Activated T-cell treated with anti-CD3 and anti-CD28 coated beads, Interleukin-2, amount 50 U/mL, for 24 hours (primary cell): ENCODE measurements around the gene TIE1.

Experiments used
- DNase-seq: peaks from one replicate; pipeline ENCODE4 v3.0.0-alpha.2; 2020
- H3K27ac Mint-ChIP-seq: 2 replicates; pipeline ENCODE4 v1.8.0; 2020; ENCODE audit warnings: mild to moderate bottlenecking, mixed read lengths
- H3K27me3 Mint-ChIP-seq: 2 replicates; pipeline ENCODE4 v1.8.0; 2020; ENCODE audit warnings: mixed read lengths
- H3K36me3 Mint-ChIP-seq: 2 replicates; pipeline ENCODE4 v1.8.0; 2020; ENCODE audit warnings: low read depth, mixed read lengths
- H3K4me1 Mint-ChIP-seq: 2 replicates; pipeline ENCODE4 v1.8.0; 2020; ENCODE audit warnings: low read depth, mixed read lengths
- H3K4me3 Mint-ChIP-seq: 2 replicates; pipeline ENCODE4 v1.8.0; 2020; ENCODE audit warnings: mild to moderate bottlenecking, moderate library complexity, mixed read lengths
- H3K9me3 Mint-ChIP-seq: 2 replicates; pipeline ENCODE4 v1.8.0; 2020; ENCODE audit warnings: mixed read lengths

TIE1 gene

DNA sequence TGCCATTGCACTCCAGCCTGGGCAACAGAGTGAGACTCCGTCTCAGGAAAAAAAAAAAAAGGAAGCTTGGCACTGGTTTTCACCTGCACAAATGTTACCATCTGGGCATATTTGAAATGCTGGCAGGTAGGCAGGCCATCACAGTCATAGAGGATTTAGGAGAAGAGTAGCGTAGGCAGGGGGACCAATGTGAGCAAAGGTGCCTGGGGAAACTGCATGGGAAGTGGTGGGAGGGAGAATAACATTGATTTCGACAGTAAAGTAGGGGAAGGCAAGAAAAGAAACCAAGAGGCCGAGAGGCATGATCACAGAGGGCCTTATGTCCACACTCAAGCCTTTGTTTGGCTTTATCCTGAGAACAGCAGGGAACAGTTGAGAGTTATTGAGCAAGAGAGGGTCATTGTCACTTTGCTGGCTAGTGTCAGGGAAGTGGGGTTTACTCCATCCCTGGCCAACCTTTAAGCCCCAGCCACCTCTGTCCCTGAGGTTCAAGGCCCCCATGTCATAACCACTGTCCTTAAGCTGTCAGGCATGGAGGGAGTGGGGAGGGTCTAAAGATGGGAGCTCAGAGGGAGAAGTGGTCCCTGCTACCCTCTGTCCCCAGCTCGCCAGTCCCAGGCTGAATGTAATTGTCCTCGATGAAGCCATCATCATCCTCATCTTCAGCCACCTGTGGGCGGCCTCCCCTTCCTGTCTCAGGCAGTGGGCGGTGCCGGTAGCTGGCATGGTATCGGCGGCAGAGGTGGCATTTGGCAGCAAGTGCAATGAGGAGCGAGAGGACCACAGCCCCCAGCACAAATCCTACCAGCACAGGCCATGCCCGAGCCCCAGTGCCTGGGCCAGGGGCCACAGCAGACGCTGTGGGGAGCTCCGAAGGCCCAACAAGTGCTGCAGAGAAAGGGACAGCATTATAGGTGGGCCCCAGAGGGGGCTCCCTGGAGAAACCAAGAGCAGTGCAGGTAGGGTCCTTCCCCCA, 18.3 kb upstream of the TIE1 start:
- peaks cover 2% of the 10 kb centered on the region for H3K27me3 Mint-ChIP-seq

GRCh38 chr1:43284065-43284464, 16.7 kb upstream of the TIE1 start:
- Mint-ChIP-seq H3K4me1 (no peaks in the 10 kb centered on the region), H3K4me3 (no peak overlapping the region), H3K27me3 (peaks cover 2% of the 10 kb centered on the region), H3K27ac (no peak overlapping the region), H3K36me3 (no peaks in the 10 kb centered on the region), H3K9me3 (no peaks in the 10 kb centered on the region)
- no peak for DNase-seq

More for the DNA sequence above, 18.3 kb upstream of the TIE1 start:
- DNase-seq, result no peak
- Mint-ChIP-seq H3K36me3 (no peaks in the 10 kb centered on the region), H3K27ac (no peak overlapping the region), H3K4me1 (no peaks in the 10 kb centered on the region), H3K9me3 (no peaks in the 10 kb centered on the region), H3K4me3 (no peak overlapping the region)

DNA sequence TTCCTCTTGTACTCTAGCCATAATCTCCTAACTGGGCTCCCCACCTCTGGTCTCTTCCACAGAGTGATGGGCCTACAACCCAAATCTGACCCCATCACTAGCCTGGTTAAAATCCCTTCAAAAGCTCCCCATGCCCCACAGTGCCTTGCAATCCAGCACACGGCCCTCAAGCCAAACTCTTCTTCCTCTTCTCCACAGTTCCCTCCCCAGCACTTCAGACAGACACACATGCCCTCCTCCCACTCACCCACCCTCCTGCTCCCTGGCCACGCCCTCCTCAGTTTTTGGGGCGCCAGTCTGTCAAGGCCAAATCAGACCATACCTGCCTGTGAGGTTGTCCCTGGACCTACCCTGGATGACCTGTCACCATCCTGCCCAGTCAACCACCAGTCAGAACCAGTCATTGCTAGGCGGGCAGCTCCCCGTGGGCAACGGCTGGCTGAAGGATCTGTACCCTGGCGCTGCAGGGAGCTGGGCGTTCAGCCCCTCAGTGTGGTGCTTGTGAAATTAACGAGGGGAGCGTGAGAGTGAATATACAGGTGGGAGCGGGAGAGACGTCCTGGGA, 16.2 kb upstream of the TIE1 start:
- Mint-ChIP-seq H3K36me3 (no peaks in the 10 kb centered on the region), H3K27me3 (peaks cover 2% of the 10 kb centered on the region), H3K4me3 (no peak overlapping the region), H3K27ac (no peak overlapping the region), H3K9me3 (no peaks in the 10 kb centered on the region), H3K4me1 (no peaks in the 10 kb centered on the region)
- DNase-seq, result no peak

DNA sequence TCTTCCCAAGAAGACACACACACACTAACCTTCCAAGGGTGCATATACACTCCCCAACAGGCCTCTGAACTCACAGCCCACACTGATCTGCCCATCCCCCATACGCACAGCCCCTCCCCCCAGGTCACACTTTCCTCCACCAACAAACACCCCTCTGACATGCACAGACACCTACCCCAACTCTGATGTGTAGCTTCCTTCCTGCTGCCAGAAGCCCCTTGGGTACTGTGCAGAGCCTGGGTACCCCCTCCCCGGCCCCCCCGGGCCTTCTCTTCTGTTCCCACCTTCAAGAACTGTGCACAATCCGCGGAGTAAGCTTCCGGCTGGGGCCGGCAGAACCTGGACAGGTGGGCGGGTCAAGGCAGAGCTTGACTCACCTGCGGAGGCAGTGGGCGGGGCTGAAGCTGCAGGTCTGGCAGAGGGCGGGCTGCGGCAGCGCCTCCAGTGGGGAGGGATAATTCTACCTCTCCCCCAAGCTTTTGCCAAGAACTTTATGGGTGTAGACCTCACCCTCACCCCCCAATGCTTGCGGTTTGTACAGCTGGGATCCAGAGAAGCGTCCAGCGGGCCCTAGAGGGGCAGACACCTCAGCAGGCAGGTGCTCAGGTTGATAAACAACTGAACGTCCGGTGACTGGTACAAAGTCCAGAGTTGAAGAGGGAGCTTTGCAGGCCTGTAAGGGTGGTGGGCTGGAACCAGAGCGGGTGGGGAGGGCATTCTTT, 15.4 kb upstream of the TIE1 start, which contains the start of gene C1orf210:
Gene C1orf210, minus strand, starts transcription at position 313 of the 722 bp plus-strand sequence. CDS start 2,311 bp downstream, outside the sequence.
- no peak for DNase-seq
- no peaks in the 10 kb centered on the region for H3K27me3 Mint-ChIP-seq

DNA sequence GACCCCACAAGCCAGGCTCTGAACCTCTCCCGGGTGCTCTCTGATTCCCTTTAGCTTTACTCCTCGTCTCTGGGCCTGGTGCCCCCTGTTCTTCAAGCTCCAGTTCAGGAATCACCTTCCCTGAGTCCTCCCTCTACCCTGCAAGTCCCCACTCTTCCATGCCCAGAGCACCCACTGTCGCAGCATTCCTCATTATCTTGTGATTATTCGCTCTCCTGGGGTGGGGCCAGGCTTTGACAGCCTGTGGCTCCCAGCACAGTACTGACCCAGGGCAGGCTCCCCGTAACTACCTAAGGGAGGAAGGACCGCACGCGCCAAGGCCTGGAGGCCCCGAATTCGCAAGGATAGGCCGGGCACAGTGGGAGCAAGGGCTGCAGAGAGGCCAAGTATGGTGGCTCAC, 14.7 kb upstream of the TIE1 start:
- Mint-ChIP-seq H3K4me3 (no peak overlapping the region), H3K36me3 (no peaks in the 10 kb centered on the region), H3K4me1 (no peaks in the 10 kb centered on the region), H3K27ac (no peak overlapping the region), H3K27me3 (no peaks in the 10 kb centered on the region), H3K9me3 (no peaks in the 10 kb centered on the region)
- DNase-seq, result no peak

More for the DNA sequence above, 15.4 kb upstream of the TIE1 start, which contains the start of gene C1orf210:
- Mint-ChIP-seq H3K4me1 (no peaks in the 10 kb centered on the region), H3K36me3 (no peaks in the 10 kb centered on the region), H3K27ac (no peak within 1 kb of the TSS), H3K4me3 (no peak within 1 kb of the TSS), H3K9me3 (no peaks in the 10 kb centered on the region)

- Mint-ChIP-seq H3K27me3 (no peaks in the 10 kb centered on the region), H3K4me1 (no peaks in the 10 kb centered on the region), H3K27ac (no peak overlapping the region), H3K36me3 (no peaks in the 10 kb centered on the region), H3K4me3 (no peak overlapping the region), H3K9me3 (no peaks in the 10 kb centered on the region)
- no peak for DNase-seq
Measured at GRCh38 chr1:43286533-43286932, 14.2 kb upstream of the TIE1 start.

- H3K4me1 Mint-ChIP-seq, result no peaks in the 10 kb centered on the region
- H3K27me3 Mint-ChIP-seq, result no peaks in the 10 kb centered on the region
- no peak overlapping the region for H3K4me3 Mint-ChIP-seq
- no peak overlapping the region for H3K27ac Mint-ChIP-seq
- H3K9me3 Mint-ChIP-seq, result no peaks in the 10 kb centered on the region
- no peak for DNase-seq
- no peaks in the 10 kb centered on the region for H3K36me3 Mint-ChIP-seq
Measured at GRCh38 chr1:43288058-43288784, 12.6 kb upstream of the TIE1 start.

- no peak for DNase-seq
- H3K4me3 Mint-ChIP-seq, result no peak overlapping the region
- H3K27me3 Mint-ChIP-seq, result no peaks in the 10 kb centered on the region
- H3K27ac Mint-ChIP-seq, result no peak overlapping the region
- H3K4me1 Mint-ChIP-seq, result no peaks in the 10 kb centered on the region
- H3K36me3 Mint-ChIP-seq, result no peaks in the 10 kb centered on the region
- no peaks in the 10 kb centered on the region for H3K9me3 Mint-ChIP-seq
Measured at GRCh38 chr1:43288785-43289706, 11.7 kb upstream of the TIE1 start.

- no peaks in the 10 kb centered on the region for H3K36me3 Mint-ChIP-seq
- no peaks in the 10 kb centered on the region for H3K9me3 Mint-ChIP-seq
- DNase-seq, result no peak
Measured at GRCh38 chr1:43292216-43292615, 8.6 kb upstream of the TIE1 start.

GRCh38 chr1:43292679-43293078, 8.1 kb upstream of the TIE1 start:
- Mint-ChIP-seq H3K9me3 (no peaks in the 10 kb centered on the region), H3K36me3 (no peaks in the 10 kb centered on the region), H3K4me1 (peaks cover 22% of the 10 kb centered on the region), H3K4me3 (no peak overlapping the region), H3K27me3 (no peaks in the 10 kb centered on the region), H3K27ac (no peak overlapping the region)
- DNase-seq, result no peak

More at GRCh38 chr1:43292216-43292615, 8.6 kb upstream of the TIE1 start:
- H3K4me3 Mint-ChIP-seq, result no peak overlapping the region
- no peaks in the 10 kb centered on the region for H3K27me3 Mint-ChIP-seq
- no peak overlapping the region for H3K27ac Mint-ChIP-seq
- H3K4me1 Mint-ChIP-seq, result peaks cover 22% of the 10 kb centered on the region

DNA sequence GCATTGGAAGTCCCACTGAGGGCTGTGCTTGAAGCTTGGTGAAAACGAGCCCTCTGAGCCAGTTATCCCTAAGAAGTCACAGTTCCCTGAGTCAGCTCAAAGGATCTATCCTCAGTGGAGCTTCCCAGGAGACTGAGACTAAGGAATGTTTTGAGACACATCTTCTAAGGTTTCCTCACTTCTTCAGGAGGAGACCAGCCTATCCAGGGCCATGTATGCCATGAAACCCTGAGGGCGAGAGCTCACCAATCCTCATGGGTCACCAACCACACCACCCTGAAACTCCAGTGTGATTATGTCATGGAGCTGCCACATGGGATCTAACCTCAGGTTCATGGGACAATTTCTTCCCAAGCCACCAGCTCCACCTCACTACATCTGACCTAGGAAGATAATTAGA, 7.6 kb upstream of the TIE1 start:
- DNase-seq, result no peak
- no peak overlapping the region for H3K27ac Mint-ChIP-seq

DNA sequence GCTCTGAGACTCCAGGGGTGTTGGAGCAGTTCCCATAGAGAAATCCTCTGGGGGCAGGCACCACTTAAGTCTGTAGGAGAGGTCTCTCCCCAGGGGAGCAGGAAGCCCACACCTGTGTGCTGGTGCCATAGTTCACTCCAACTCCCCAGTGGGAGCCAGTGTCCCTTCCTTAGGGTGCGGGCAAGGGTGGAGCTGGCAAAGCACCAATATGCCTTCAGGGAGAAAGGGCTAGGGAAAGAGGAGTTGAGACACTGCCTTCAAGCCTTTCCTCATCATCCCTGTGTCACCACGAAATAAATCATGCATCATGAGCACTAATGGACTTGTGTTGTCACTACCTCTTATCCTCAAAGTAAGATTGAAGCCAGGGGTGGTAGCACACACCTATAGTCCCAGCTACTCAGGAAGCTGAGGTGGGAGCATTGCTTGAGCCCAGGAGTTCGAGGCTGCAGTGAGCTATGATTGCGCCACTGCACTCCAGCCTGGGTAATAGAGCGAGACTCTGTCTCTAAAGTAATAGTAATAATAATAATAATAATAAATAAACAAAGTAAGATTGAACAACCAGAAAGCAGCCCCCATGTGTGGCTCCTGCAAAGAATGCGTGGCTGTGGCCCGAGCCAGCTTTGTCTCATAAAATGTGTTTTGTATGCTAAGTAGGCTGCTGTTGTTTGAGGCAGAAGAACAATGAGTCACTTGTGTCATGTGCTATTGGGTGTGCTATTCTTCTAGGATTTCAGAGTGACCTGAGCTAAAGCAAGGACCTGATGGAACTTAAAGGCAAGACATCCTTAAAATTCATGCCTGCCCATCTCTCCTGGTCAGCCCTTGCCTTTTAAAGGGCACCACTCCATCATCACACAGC, 6.7 kb upstream of the TIE1 start:
- no peaks in the 10 kb centered on the region for H3K27me3 Mint-ChIP-seq
- no peaks in the 10 kb centered on the region for H3K9me3 Mint-ChIP-seq
- no peak for DNase-seq
- H3K36me3 Mint-ChIP-seq, result no peaks in the 10 kb centered on the region
- peaks cover 22% of the 10 kb centered on the region for H3K4me1 Mint-ChIP-seq
- no peak overlapping the region for H3K27ac Mint-ChIP-seq
- H3K4me3 Mint-ChIP-seq, result no peak overlapping the region

More for the DNA sequence above, 7.6 kb upstream of the TIE1 start:
- no peaks in the 10 kb centered on the region for H3K36me3 Mint-ChIP-seq
- peaks cover 22% of the 10 kb centered on the region for H3K4me1 Mint-ChIP-seq
- no peak overlapping the region for H3K4me3 Mint-ChIP-seq
- no peaks in the 10 kb centered on the region for H3K27me3 Mint-ChIP-seq
- no peaks in the 10 kb centered on the region for H3K9me3 Mint-ChIP-seq

- peaks cover 22% of the 10 kb centered on the region for H3K4me1 Mint-ChIP-seq
- H3K36me3 Mint-ChIP-seq, result no peaks in the 10 kb centered on the region
- peak overlapping the region; percentile 37 for H3K27ac Mint-ChIP-seq
- H3K27me3 Mint-ChIP-seq, result no peaks in the 10 kb centered on the region
- H3K9me3 Mint-ChIP-seq, result no peaks in the 10 kb centered on the region
- no peak overlapping the region for H3K4me3 Mint-ChIP-seq
- no peak for DNase-seq
Measured at GRCh38 chr1:43294761-43295160, 6.0 kb upstream of the TIE1 start.
